Stimulated activated CD4-positive, alpha-beta T cell treated with anti-CD3 and anti-CD28 coated beads, Interleukin-1b, Interleukin-23, amount 100 ng/mL, for 1 hour (primary cell): ENCODE data around the gene PEX16.

Experiments used
- DNase-seq, 2 donors: peaks; one replicate each; pipeline ENCODE4 v3.0.0-alpha.2; 2020; ENCODE audit warnings: low read depth in 2 of 2

PEX16 gene

GRCh38 chr11:45897556-45897955 is 20.1 kb downstream of the PEX16 start:
- no peak for DNase-seq

GRCh38 chr11:45896422-45896984 is 21.2 kb downstream of the PEX16 start:
- no peak for DNase-seq

DNA sequence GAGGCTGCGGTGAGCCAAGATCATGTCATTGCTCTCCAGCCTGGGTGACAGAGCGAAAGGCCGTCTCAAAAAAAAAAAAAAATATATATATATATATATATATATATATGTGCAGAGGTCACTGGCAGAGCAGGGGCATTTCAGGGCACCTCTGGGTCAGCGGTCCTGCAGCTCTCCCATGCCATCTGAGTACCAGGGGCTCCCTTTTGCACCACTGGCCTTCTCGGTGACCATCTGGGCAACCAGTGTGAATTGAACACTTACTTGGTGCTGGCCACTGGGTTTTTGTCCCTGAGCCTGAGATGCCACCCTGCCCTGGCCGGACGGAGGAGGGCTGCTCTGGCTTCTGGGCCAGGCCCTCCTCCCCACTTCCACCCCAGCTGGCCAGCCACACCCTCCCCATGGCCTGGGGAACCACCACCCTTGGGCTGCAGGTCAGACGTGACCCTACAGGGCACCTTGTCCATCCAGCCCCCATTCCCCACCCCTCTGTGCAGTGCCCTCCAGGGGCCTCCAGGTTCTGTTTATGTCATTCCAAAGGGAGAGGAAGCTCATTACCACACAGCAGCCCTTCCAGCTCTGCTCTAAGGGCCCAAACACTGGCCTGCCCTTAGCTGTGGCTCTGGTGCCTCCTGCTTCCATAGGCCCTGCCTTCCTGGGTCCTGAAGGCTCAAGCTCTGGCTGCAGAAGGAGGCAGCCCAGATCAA is 22.0 kb downstream of the PEX16 start:
- DNase-seq, result no peak

- no peak for DNase-seq
Measured at GRCh38 chr11:45894555-45895247, 23.0 kb downstream of the PEX16 start.

- no peak for DNase-seq
Measured at GRCh38 chr11:45892856-45893255, 24.8 kb downstream of the PEX16 start.

GRCh38 chr11:45890886-45891550 is 26.7 kb downstream of the PEX16 start:
- DNase-seq, result no peak

- DNase-seq, result no peak
Measured at GRCh38 chr11:45889966-45890365, 27.7 kb downstream of the PEX16 start.

DNA sequence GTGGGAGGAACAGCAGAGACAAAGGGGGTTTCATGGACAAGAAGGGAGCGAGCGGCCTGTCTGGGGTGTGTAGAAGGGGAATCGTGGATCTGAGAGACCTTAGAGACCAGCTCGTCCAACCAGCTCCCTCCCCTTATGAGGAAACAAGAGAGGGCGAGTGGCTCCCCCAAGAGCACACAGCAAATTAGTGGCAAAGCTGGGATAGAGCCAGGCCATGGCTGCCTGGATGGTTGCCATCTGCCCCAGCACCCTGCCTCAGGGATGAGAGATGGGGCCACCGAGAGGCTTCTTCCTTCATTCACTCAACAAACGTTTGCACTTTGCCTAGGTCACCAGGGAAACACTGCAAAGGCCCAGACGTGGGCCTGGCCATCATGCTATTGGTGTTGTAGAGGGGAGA is 28.1 kb downstream of the PEX16 start:
- no peak for DNase-seq

- no peak for DNase-seq
Measured at GRCh38 chr11:45887587-45887986, 30.1 kb downstream of the PEX16 start.

GRCh38 chr11:45886816-45887520 is 30.7 kb downstream of the PEX16 start:
- no peak for DNase-seq

- no peak for DNase-seq
Measured at GRCh38 chr11:45885921-45886721, 31.6 kb downstream of the PEX16 start.

- peak; percentile 9 to 33 for DNase-seq
Measured at GRCh38 chr11:45885274-45885920, 32.3 kb downstream of the PEX16 start, which contains the start of gene MAPK8IP1. TSS of gene MAPK8IP1 (plus strand) at chr11:45885651. CDS start at chr11:45885821, 170 bp downstream.

GRCh38 chr11:45884596-45885185 is 33.0 kb downstream of the PEX16 start:
- no peak for DNase-seq

DNA sequence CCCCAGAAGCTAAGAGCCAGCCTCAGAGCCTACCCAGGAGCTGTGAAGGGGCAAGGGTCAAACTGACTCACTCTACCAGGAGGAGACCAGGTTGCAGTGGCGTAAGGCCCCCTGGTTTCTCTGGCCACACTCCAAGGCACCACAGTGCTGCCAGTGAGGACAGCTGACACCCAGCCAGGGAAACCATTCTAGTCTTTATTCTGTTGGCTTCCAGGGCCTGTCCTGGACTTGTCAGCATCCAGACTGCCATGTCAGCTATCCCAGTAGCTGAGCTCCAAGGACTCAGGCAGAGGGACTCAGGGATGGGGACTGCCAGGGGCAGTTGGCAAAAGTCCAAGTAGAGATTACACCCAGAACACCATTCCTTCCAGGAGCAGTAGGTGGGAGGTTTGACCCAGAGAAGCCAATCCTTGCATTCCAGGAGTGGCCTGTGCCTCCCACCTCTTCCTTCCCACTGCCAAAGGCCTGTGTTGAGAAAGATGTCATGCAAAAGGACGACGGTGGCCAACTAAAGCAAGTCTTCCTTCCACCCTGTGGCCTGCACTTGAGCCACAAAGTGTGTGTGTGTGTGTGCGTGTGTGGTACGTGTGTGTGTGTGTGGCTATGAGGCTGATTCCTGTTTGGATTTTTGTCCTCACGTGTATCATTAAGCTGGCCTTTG is 35.8 kb downstream of the PEX16 start:
- DNase-seq, result no peak

GRCh38 chr11:45880772-45881570 is 36.7 kb downstream of the PEX16 start:
- DNase-seq, result no peak

GRCh38 chr11:45879803-45880686 is 37.6 kb downstream of the PEX16 start:
- DNase-seq, result no peak

- no peak for DNase-seq
Measured at GRCh38 chr11:45877845-45878244, 39.8 kb downstream of the PEX16 start.

DNA sequence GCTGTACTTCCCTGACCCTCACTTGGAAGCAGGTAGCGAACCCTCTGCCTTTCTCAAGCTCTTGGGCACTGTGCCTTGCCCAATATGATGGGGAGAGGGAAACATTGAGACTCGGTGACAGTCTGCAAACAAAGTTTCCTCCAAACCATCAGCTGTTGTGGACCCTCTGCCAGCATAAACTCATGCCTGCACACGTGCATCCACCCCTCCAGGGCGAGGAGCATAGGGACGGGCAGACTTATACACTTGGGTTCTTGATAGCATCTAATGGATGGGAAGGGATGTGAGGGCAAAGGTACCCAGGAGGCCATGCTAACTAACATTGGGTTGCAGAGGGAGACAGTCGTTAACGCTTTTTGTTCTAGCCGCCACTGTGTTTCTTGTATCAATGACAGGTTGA is 40.5 kb downstream of the PEX16 start:
- no peak for DNase-seq
